ENCODE measurements around the gene POMT1. TPM values are rescaled to one million over a fixed set of nuclear protein-coding genes. Genes with fewer than 3 reads are reported as not detected.

POMT1 gene
- total RNA-seq, 4 donors from 2014 or later: 16.6 to 62.0 (median 34.1) TPM

GRCh38 chr9:131485728-131486422 is 16.8 kb upstream of the POMT1 start:
- Histone ChIP-seq H3K27ac (peak overlapping the region; percentile 28), H3K27me3 (no peaks in the 10 kb centered on the region), H3K4me1 (peaks cover 48% of the 10 kb centered on the region), H3K9me3 (no peaks in the 10 kb centered on the region), H3K4me3 (no peak overlapping the region), H3K36me3 (peaks cover 97% of the 10 kb centered on the region)
- WGBS: 76% methylated on average over 19 of the region's 19 CpGs
- no peak for TF ChIP-seq CTCF (IDR thresholded peaks at IDR 0.05)
- no peak for TF ChIP-seq POLR2A (IDR thresholded peaks at IDR 0.05)
- no peak for TF ChIP-seq POLR2AphosphoS5 (IDR thresholded peaks at IDR 0.05)
- TF ChIP-seq EP300 (IDR thresholded peaks at IDR 0.05): no peak
- peak in 1 of 2 donors; percentile 60 for DNase-seq (ENCODE audit: low spot score in 2 of 2)

GRCh38 chr9:131487001-131487400 is 15.7 kb upstream of the POMT1 start:
- H3K9me3 ChIP-seq: no peaks in the 10 kb centered on the region
- peaks cover 100% of the 10 kb centered on the region for H3K36me3 ChIP-seq
- peaks cover 40% of the 10 kb centered on the region for H3K4me1 ChIP-seq
- 55% methylated on average over 3 of the region's 9 CpGs for WGBS
- no peak overlapping the region for H3K27ac ChIP-seq
- no peak overlapping the region for H3K4me3 ChIP-seq
- TF ChIP-seq POLR2AphosphoS5 (IDR thresholded peaks at IDR 0.05) (no peak), CTCF (IDR thresholded peaks at IDR 0.05) (no peak), POLR2A (IDR thresholded peaks at IDR 0.05) (no peak), EP300 (IDR thresholded peaks at IDR 0.05) (no peak)
- no peaks in the 10 kb centered on the region for H3K27me3 ChIP-seq
- DNase-seq (ENCODE audit: low spot score in 2 of 2): no peak

- WGBS: 73% methylated on average over 13 of the region's 14 CpGs
- Histone ChIP-seq H3K36me3 (peaks cover 100% of the 10 kb centered on the region), H3K9me3 (no peaks in the 10 kb centered on the region), H3K27me3 (no peaks in the 10 kb centered on the region), H3K4me3 (no peak overlapping the region), H3K4me1 (peaks cover 33% of the 10 kb centered on the region), H3K27ac (no peak overlapping the region)
- peak in 1 of 2 donors; percentile 60 for DNase-seq (ENCODE audit: low spot score in 2 of 2)
- TF ChIP-seq POLR2A (IDR thresholded peaks at IDR 0.05) (no peak), POLR2AphosphoS5 (IDR thresholded peaks at IDR 0.05) (no peak), CTCF (IDR thresholded peaks at IDR 0.05) (no peak)
Measured at GRCh38 chr9:131487621-131488031, 15.1 kb upstream of the POMT1 start.

- TF ChIP-seq CTCF (IDR thresholded peaks at IDR 0.05): no peak
- no peak for TF ChIP-seq EP300 (IDR thresholded peaks at IDR 0.05)
- no peak for TF ChIP-seq POLR2AphosphoS5 (IDR thresholded peaks at IDR 0.05)
- TF ChIP-seq POLR2A (IDR thresholded peaks at IDR 0.05): no peak
- H3K27me3 ChIP-seq: no peaks in the 10 kb centered on the region
- no peak overlapping the region for H3K4me3 ChIP-seq
- H3K27ac ChIP-seq: no peak overlapping the region
- H3K4me1 ChIP-seq: peaks cover 13% of the 10 kb centered on the region
- H3K36me3 ChIP-seq: peaks cover 100% of the 10 kb centered on the region
- H3K9me3 ChIP-seq: no peaks in the 10 kb centered on the region
- 70% methylated on average over 8 of the region's 8 CpGs for whole genome bisulfite sequencing
- DNase-seq (ENCODE audit: low spot score in 2 of 2): no peak
Measured at GRCh38 chr9:131490514-131490913, 12.2 kb upstream of the POMT1 start.

- Histone ChIP-seq H3K9me3 (no peaks in the 10 kb centered on the region), H3K36me3 (peaks cover 100% of the 10 kb centered on the region), H3K4me1 (peaks cover 9% of the 10 kb centered on the region), H3K27me3 (no peaks in the 10 kb centered on the region), H3K27ac (no peak overlapping the region), H3K4me3 (no peak overlapping the region)
- 93% methylated on average over 16 of the region's 20 CpGs for WGBS
- DNase-seq (ENCODE audit: low spot score in 2 of 2): no peak
- TF ChIP-seq POLR2AphosphoS5 (IDR thresholded peaks at IDR 0.05): no peak
- no peak for TF ChIP-seq CTCF (IDR thresholded peaks at IDR 0.05)
- TF ChIP-seq EP300 (IDR thresholded peaks at IDR 0.05): no peak
- TF ChIP-seq POLR2A (IDR thresholded peaks at IDR 0.05): no peak
Measured at GRCh38 chr9:131491001-131491710, 11.6 kb upstream of the POMT1 start.

Data from suprapubic skin (tissue), 4 donors.